ENCODE results near the gene MYO7B.

DNA sequence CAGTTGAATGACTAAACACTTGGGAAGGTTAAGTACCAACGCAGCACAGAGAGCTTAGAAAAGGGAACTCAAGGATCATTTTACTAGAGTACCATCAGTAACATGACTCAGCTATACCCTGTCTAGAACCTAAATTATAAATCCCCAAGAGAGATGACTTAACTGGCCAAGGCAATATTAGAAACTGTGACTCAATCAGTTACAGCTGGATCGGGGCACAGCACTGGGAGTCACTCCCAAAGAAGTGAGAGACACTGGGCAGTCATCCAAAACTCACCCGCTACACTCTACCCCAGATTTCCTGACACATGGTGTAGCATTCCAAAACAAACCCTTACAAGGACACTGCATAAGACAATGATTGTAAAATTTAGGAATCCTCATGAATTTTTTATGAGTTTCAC lies 26.9 kb upstream of the MYO7B start:
- TF ChIP-seq, protein P1, sequence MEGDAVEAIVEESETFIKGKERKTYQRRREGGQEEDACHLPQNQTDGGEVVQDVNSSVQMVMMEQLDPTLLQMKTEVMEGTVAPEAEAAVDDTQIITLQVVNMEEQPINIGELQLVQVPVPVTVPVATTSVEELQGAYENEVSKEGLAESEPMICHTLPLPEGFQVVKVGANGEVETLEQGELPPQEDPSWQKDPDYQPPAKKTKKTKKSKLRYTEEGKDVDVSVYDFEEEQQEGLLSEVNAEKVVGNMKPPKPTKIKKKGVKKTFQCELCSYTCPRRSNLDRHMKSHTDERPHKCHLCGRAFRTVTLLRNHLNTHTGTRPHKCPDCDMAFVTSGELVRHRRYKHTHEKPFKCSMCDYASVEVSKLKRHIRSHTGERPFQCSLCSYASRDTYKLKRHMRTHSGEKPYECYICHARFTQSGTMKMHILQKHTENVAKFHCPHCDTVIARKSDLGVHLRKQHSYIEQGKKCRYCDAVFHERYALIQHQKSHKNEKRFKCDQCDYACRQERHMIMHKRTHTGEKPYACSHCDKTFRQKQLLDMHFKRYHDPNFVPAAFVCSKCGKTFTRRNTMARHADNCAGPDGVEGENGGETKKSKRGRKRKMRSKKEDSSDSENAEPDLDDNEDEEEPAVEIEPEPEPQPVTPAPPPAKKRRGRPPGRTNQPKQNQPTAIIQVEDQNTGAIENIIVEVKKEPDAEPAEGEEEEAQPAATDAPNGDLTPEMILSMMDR (conservative IDR thresholded peaks at IDR 0.05 in 1 of 2, IDR thresholded peaks at IDR 0.05 in 1 of 2; ENCODE audit: low read depth in 1 of 2, low read length in 2 of 2) = no peak
- no peak for TF ChIP-seq EZH2 (IDR thresholded peaks at IDR 0.05; ENCODE audit: low read length, missing control alignments)
